Measurements from ENCODE around the gene KLF2.
"Not testable (repeated sequence)": the region's sequence is repeated elsewhere in the genome, so short reads cannot be mapped to it uniquely, and the experiment has no call there.

Gene KLF2

DNA sequence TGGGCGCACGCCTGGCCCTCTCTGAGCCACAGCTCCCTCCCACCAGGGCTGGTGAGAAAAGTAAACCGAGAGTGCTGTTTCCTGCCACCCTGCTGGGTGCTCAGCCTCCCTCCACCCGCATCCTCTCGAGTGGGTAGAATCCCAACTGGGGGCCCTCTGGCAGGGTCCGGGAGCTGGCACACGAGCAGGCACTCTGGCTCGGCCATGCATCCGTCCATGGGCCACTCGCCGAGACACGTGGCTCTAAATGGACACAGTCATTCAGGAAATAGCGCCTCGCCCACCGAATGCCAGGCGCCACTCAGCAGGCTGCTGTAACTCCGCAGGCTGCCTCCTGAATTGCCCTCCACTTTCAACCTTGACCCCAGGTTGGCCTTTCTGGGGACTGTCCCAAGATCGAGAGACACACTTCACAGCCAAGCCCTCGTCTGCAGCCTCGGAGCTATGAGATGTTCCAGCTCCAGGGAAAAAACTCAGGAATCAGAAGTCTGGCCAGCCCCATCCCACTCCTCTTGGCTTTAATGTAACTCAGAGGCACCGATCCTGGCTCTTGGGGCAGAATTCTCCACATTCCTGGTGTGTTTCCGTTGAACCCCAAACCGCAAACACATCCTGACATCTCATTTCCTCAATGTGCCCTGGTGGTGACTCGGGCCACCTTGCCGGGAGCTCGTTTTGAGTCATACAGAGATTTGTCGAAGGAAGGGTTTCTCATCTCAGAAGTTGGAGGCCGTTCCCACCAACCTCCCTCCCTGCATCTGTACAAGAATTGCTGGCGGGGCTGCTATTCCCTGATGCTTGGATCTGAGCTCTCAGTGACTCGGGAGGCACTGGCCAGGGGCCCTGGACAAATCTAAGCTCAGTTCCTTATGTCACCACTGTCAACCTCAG lies 14.1 kb downstream of the KLF2 start:
- peak; percentile 89 for DNase-seq (ENCODE audit: low spot score)

DNA sequence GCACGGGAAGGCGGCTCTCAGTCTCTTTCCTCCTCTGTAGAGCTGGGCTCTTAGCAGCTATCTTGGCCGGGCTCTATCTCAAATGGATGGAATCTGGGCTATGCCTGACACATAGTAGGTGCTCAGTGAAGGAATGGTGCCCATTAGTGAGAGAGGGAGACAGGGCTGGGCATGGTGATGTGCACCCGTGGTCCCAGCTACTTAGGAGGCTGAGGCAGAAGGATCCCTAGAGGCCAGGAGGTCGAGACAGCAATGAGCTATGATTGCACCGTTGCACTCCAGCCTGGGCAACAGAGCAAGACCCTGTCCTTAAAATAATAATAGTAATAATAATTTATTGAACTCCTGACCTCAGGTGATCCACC lies 14.7 kb downstream of the KLF2 start:
- no peak for DNase-seq (ENCODE audit: low spot score)

DNA sequence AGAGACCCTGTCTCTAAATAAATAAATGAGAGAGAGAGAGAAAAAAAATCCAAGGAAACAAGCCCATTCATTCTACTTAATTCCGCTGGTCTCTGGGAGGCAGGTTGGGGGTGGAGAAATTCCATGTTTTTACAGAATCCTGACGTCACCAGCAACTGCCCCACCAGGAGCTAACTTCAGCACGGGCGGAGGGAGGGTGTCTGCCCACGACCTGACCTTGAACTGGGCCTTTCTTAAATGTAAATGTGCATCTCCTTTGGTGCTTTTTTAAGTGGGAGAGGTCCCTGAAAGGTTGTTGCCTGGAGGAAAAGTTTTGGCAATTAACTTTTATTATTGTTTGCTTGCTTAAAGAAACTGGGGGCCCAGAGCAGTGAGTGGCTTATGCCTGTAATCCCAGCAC lies 15.5 kb downstream of the KLF2 start:
- DNase-seq (ENCODE audit: low spot score): no peak

DNA sequence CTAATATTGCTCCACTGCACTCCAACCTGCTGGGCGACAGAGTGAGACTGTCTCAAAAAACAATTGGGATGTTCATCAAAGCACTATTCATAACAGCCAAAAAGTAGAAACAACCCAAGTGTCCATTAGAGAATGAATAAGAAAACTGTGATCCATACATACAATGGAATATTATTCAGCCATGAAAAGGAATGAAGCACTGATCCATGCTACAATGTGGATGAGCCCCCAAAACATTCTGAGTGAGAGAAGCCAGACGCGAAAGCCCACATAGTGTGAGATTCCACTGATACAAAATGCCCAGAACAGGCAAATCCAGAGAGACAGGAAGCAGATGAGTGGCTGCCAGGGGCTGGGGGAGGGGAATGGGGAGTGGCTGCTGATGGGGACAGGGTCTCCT lies 16.0 kb downstream of the KLF2 start:
- DNase-seq (ENCODE audit: low spot score): no peak

DNA sequence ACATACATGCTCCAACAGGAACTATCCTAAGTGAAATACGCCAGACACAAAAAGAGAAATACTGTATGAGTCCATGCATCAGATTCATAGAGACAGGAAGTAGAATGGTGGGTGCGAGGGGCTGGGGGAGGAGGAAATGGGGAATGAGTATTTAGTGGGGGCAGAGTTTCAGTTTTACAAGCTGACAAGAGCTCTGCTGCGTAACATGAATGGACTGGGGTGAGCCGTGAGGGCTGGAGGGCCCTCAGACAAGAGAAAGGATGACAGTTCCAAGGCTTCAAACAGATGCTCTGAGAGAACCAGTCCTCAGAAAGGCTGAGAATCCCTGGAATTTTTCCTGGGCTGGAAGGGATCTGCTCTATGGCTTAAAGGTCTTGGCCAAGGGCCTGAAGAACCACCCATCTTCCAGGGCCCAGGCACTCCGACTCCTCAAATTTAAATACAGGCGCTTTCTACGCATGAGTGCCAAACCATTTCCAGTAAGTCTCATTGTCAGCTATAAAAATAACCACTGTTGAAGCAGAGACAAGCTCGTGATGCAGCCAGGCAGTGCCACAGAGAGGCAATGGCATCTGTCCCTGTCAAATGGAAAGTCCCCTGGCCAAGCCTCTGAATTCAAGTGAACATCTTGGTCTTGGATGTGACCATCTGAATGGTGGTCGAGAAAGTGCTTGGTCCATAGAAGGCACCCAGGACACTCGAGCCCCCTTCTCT lies 17.5 kb downstream of the KLF2 start:
- no peak for DNase-seq (ENCODE audit: low spot score)

DNA sequence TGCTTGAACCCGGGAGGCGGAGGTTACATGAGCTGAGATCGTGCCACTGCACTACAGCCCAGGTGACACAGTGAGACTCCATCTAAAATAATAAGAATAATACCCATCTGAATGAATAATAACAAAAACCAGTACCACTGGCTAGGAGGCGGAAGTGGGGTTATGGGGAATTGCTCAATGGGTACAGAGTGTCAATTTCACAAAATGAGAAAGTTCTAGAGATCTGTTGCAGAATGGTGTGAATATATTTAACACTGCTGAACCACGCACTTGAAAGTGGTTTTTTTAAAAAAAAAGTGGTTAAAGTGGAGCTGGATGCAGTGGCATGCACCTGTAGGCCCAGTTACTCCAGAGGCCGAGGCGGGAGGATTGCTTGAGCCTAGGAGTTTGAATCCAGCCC lies 18.5 kb downstream of the KLF2 start:
- DNase-seq (ENCODE audit: low spot score): no peak

DNA sequence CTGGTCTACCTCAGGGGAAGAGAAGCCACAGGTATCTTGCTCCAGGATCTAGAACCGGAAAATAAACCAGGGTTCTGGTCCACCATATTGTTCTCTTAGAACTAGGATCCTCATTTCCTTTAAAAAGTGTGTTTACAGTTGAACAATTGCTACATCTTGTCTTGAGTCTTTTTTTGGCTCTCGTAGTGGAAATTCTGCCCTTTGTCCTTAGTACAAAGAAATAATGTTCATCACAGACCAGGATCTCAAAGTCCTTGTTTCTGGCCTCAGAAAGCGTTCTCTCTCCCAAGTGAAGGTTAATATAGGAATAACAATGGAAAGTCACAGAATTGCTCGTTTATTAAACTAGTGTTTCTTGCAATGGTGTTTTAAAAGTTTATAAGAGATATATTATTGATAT lies 20.8 kb downstream of the KLF2 start:
- no peak for DNase-seq (ENCODE audit: low spot score)

DNA sequence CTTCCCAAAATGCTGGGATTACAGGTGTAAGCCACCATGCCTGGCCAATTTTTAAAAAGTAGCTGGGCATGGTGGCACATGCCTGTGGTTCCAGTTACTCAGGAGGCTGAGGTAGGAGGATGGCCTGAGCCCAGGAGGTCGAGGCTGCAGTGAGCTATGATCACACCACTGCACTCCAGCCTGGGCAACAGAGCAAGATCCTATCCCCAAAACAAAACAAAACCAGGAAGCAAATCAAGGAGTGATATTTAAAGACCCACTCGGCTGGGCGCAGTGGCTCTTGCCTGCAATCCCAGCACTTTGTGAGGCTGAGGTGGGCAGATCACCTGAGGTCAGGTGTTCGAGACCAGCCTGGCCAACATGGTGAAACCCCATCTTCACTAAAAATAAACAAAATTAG lies 22.5 kb downstream of the KLF2 start:
- not testable (repeated sequence) for DNase-seq (ENCODE audit: low spot score)

DNA sequence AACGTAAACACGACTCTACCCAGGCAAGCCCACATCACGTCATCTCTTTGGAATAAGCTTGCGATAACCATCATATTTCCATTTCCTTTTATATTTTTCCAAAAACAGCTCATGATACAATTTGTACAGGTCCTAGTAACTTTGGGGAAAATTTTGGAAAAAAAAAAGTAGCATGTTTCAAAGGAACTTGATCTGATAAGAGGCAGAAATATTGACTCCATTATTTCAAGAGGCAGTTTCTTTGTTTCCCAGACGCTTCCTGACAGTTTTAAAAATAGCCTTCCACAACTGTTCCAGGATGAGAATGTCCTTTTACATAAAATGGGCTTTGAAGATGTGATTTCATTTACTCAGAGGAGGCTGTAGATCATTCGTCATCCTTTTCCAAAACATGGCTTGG lies 23.1 kb downstream of the KLF2 start:
- no peak for DNase-seq (ENCODE audit: low spot score)

DNA sequence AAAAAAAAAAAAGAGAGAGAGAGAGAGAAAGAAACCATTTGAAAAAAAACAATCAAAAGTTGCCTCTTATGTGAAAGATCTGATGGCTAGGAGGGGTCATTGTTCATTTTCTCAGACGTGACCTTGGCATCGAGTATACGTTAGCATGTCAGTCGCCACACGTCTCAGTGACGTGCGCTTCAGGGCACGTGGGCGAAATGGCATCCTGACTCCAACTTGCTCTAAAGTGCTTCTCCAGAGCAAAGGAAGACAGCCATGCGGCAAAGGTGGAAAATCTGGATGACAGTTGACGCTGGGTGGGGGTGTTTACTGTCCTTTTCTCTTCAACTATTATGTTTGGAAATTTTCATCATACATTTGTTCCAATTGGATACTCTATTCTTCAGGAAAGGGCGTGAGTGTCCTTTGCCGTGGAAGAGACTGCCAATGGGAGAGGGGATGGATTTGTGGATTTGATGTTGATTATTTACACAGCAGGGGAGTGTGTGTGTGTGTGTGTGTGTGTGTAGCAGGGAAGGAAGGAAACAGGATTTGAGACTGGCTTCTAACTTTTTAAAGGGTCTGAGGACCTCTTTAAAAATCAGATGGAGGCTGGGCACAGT lies 25.0 kb downstream of the KLF2 start:
- DNase-seq (ENCODE audit: low spot score): no peak

DNA sequence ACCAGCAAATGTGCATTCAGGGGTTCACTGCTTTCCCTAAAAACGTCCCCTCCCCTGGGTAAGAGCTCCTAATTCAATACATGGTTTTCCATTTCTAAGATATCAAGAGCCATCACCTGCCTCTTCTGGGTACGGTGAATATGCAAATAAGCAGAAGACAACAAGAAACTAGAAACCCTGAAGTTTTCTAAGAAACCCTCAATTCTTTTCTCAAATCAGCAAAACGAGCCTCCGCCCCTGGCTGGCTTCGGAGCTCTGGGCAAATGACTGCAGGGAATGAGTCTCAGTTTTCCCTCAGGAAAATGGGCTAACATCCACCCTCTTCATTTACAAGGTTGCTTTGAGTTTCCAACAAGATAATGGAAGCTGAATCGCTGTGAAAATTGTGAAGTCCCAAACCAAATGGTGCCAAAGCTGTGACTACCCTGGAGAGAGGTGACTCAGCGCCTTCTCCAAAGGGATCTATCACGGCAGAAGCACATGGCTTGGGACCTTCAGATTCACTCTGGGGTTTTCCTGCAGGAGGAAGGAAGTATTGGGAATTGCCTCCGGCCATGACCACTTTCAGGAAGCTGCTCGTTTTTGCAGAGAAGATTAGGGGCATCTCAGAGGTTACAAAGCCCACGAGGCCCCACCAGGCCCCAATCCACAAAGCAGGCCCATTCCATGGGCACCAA lies 26.6 kb downstream of the KLF2 start:
- DNase-seq (ENCODE audit: low spot score): no peak

DNA sequence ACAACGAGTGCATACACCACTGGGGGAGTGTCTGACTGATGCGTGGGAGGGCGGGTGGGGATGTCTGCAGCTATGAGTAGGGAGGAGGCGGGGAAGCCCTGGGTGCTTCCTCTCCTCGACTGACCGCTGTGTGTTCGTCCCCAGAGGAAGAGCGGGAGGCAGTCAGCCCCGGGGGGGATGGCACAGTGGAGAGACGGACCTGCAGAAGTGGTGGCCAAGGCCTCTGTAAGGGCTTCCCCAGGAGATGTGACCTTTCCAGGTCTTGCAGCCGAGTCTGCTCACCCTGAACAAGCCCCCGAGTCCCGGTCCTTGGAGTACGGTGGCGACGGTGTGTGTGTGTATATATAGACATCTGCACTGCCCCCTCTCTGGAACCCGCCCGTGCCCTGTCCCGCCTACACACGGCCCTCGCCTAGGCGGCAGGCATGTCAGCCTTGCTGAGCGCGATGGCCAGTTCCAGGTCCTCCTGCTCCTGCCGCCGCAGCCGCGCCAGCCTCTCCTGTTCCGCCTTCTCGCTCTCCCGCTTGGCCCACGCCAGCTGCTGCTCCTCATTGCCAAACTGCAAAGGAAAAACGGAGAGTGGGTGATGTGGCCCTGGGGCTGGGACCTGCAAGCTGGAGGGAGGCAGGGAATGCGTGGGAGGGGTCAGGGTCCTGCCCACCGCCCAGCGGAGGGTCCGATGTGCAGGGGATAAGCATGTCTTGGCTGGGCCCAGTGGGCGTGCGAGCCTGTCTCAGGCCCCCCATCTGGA lies 30.8 kb downstream of the KLF2 start:
- no peak for DNase-seq (ENCODE audit: low spot score)

DNA sequence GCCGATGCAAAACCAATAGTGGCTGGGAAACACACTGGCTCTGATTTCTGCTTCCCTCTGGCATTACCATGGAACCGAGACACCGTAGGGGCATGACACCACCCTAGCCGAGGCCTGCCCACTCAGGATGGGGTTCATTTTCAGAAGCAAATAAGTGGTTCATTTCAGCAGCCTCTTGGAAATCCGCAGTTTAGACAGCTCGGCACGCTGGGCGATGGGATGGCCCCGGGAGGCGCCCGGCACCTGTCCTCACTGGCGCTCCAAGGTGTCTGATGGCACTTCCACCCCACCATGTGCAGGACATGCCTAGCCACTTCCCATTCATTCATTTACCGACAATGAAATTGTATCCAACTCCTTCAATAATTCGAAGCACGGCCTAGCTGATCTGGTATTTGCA lies 33.8 kb downstream of the KLF2 start:
- DNase-seq (ENCODE audit: low spot score): no peak

DNA sequence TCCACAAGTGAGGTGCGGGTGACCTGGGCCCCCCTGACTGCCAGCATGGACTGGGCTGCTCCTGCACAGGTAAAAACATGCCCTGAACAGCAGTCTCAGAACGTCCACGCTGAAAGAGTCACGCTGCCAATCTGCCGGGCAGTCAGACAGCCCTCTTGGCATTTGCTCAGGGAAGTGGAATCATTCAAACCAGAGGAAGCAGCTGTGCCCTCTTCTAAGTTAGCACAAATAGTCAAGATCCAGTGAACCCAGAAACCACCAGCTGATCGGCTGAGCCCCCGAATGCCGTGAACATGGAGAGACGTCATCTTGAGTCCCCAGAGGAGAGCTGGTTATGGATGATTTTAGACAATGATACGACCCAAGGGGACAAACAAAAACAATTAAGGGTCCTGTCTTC lies 34.4 kb downstream of the KLF2 start:
- no peak for DNase-seq (ENCODE audit: low spot score)

DNA sequence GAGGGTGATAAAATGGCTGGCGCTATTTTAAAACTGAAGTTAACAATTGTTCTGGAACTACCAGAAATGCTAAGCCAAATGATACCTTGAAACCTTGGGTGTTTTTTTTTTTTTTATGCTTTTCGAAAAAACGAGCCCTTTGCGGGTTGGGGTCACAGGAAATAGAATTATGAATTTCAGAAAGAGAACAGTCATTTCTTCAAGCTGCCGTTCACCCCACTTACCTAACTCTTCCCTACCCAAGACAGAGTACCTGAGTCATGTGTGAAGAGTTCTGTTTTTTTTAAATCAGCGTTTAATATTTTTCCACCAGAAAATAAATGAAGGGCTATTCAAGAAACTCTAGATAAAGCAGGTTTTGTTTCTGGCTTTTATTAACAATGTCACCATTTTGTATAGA lies 35.3 kb downstream of the KLF2 start:
- no peak for DNase-seq (ENCODE audit: low spot score)

DNA sequence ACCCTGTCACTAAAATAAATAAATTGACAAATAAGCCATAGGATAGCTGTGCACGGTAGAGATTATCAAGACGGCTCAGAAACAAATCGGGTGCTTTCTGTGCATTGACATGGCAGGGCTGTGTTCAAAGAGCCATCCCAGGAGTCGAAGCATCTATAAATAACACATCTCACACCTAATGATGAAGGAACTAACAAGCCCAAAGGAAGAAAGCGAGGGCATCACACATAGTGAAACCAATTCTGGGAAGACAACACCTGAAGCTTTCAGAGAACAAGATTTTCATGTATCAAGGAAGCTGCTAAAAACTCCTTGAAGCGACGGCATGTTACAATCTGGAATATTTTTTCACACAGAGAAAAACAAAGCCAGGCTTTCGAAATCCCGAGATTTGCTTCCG lies 36.1 kb downstream of the KLF2 start:
- DNase-seq (ENCODE audit: low spot score): no peak

DNA sequence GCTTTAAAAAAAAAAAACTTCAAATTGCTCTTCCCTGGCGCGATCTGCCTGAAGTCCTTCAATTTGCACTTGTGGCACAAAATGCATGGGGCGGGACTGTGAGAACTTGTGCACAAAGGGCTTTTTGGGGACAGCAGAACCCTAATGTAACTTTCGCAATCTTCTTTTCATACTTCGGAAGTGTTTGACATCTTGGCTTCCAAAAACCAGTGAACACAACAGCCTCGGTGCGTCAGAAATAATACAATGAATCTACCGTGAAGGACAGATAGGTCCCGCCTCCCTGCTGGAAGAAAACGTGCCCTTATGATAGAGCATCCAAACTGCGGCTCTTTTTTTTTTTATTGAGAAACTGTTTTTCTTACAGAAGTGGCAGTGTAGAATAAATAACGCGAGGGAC lies 36.6 kb downstream of the KLF2 start:
- DNase-seq (ENCODE audit: low spot score): no peak

DNA sequence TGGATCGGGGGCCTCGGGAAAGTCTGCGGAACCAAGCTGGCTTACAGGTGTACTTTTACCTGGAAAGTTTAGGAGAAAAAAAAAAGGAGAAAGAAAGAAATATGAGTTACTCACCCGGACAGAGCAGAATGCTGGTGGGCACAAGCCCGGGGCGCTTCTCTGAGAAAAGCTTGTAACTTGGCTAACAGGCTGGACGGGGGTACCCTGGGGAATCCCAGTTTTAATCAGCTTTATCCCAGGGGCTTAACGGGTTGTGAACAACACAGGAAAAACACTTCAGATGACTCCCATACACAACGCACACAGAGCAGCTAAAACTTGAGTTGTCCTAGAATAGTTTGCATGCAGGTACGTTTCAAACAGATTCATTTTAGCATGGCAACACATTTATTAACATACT lies 37.3 kb downstream of the KLF2 start:
- no peak for DNase-seq (ENCODE audit: low spot score)

DNA sequence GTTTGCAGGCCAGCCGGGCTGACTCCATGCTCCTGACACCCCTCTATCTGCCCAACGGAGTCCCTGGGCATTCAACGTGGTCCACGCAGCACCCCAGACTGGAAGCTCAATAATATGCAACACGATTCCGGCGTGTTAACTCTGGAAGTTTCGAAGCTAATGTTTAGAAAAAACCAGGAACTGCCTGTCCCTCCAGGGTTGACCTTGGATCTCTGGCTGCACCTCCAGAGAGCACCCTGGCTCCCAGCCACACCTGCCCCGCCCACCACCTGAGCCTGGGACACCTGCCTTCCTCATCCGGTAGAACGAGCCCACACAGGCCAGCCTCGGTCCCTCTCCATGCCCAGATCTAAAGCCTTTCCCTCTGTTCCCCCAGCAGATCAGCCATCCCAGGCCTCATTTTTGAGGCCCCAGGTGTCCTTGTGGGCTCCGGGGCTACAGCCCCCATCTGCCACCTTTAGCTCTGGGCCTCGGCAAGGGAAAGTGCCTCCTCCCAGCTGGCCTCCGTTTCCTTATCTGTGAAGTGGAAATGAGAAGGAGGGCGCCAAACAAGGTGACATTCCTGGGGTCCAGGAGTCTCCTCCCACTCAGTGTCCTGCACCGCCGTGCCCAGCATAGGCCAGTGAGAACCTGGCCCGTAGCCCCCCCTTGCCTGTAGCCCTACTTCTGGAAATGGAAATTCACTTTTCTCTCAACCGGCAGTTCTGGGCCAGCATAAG lies 38.7 kb downstream of the KLF2 start:
- no peak for DNase-seq (ENCODE audit: low spot score)

DNA sequence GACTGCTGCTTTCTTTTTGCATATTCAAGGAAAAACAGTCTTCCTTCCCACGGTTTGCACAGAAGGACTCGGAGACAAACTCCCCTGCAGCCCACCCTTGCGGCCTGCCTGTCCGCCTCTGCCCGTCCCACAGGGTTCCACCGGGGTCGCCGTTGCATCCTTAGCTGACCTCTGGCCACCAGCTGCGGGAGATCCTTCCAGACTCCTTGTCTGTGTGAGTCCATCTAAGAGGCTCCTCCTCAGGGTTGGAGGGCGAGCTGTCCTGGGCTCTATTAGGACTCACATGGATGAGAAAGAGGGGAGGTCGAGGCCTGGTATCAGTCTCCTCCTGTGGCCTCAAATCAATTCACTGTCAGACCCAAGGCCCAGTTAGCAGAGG lies 39.2 kb downstream of the KLF2 start:
- DNase-seq (ENCODE audit: low spot score): no peak

DNA sequence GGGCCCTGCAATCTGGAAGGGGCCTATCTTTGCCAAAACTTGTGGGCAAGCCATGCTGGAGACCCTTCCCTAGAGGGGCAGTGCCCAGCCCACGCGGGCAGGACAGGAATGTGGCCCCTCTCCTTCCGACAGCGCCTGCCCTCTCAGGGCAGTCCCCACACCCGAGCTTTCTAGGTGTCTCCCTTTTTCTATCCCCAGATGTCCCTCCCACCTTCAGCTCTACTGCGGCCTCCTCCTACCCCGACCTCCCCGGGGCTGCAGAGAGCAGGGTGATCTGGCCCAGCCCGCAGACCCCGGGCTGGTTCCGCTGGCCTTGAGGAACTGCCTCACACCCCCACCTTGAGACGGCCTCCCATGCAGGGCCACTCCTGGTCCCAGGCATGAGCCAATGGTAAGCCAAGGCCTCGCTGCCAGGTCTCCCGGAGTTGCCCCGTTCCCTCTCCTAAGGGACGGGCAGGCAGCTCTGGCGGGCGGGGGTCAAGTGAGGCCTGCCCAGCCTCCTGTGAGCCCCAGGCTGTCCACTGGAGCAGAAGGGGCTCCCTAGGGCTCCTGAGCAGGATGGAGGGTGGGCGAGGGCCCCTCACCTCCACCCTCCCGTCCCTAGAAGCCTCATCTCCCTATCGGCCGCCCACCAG lies 39.7 kb downstream of the KLF2 start:
- no peak for DNase-seq (ENCODE audit: low spot score)

Measured in AG08396 (cell line).